LHCN-M2 (cell line): ENCODE data around the gene CAPN5. TPM values are rescaled to one million over a fixed set of nuclear protein-coding genes. Genes with fewer than 3 reads are reported as not detected.

ENCODE experiments used
- DNase-seq: peaks from one replicate; pipeline ENCODE4 v3.0.0-alpha.2; 2012; ENCODE audit warnings: low read depth
- total RNA-seq: library from RNA; depleted of rRNA; stranded (reverse); fragments of >200 nt; gene quantifications from 2 replicates; pipeline ENCODE4 v1.2.3, GENCODE V29; 2014

Gene CAPN5
- total RNA-seq, 1 experiment from 2014 or later, result 42.5 TPM

GRCh38 chr11:77130763-77131513 is 64.2 kb downstream of the CAPN5 start:
- DNase-seq, result no peak

- DNase-seq, result no peak
Measured at GRCh38 chr11:77131560-77131959, 64.8 kb downstream of the CAPN5 start.

GRCh38 chr11:77135069-77135468 is 68.3 kb downstream of the CAPN5 start:
- no peak for DNase-seq

DNA sequence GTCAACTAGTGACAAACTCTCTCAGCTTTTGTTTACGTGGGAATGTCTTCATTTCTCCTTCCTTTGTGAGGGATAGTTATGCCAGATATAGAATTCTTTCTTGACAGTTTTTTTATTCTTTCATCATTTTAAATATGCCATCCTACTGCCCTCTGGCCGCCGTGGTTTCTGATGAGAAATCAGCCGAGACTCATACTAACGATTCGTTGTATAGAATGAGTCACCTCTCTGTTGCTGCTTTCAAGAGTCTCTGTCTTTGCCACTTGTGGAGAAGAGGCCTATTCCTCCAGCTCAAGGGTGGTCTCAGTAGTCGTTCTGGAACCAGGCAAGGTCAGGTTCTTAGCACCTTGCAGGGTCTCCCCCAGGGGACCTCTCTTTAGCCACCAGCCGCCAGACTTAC is 69.3 kb downstream of the CAPN5 start:
- peak; percentile 63 for DNase-seq

DNA sequence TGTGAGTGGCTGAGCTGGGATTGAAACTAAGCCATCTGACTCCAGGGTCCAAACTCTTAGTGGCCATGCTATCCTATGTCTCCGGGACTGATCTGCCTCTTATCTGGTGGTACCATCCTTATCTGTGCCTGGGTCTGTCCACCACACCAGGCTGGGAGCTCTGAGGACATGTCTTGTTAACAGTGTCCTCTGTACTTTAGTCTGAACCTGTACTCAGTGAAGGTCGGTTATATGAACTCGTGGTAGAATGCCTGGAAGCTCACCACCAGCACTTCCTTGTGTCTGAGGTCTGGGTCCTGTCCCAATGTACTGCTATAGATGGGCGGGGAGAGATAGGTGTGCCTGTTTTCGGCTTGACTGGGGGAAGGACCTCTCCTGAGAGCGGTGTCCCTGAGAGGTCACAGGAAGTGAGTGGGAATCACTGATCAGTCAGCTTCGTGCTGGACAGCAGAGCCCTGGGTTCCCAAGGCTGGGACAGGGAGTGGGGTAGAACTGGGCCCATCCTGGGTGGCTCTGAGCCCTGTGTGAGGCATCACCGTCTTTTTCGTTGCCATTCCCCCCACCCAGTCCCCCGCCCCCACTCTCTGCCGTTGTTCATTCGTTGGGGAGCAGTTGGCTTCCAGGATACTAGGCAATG is 70.1 kb downstream of the CAPN5 start:
- DNase-seq, result no peak

GRCh38 chr11:77137421-77137820 is 70.7 kb downstream of the CAPN5 start:
- no peak for DNase-seq

- no peak for DNase-seq
Measured at GRCh38 chr11:77138106-77138649, 71.4 kb downstream of the CAPN5 start.

DNA sequence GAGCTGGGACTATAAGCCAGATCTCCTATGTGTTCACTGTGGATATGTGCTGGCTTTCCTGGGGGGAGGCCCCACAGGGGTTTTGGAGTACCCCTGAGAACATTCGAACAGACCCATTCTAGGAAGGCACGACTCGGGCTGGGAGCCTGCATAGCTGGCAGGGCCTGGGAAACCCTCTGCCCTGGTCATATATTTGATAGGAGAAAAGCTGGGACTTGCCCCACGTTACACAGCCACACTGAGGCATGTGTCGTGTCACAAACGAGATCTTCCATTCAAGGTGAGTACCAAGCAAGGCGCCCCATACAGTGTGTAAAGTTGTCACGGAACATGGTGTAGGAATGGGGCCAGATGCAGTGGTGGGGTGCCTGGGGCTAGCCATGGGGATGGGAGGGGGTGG is 72.4 kb downstream of the CAPN5 start:
- DNase-seq, result no peak

- DNase-seq, result peak; percentile 74
Measured at GRCh38 chr11:77140231-77140851, 73.6 kb downstream of the CAPN5 start.

DNA sequence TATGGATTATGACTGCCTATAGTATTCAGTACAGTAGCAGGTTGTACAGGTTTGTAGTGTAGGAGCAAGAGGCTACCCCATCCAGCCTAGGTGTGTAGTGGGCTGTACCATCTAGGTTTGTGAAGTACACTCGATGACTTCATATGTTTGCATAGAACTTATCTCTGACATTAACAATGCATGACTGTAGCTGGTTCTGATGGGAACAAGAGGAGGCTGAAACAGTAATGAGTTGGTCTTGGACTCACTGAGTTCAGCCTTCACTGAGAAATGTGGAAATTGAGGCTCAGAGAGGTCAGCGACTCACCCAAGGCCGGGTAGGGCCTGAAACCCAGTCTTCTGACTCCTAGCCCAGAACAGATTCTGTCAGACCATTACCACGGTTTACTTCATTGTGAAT is 74.3 kb downstream of the CAPN5 start:
- DNase-seq, result peak; percentile 60

DNA sequence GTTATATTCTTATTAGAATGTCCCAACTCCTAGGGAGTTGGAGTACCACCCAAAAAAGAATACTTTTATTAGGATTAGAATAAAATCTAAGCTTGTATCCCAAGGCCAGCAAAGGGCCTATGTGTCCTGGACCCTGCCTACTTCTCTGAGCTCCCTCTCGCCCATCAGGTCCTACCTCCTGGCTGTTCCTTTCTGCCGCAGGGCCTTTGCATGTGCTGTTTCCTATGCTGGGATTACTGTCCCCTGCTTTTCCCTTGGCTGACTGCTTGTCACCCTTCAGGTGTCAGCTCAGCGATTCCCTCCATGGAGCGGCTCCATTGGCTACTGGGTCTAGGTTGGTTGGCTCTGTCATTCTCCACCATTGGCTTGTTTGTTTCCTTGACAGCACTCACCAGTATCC is 74.7 kb downstream of the CAPN5 start:
- no peak for DNase-seq

- DNase-seq, result no peak
Measured at GRCh38 chr11:77142091-77142975, 75.6 kb downstream of the CAPN5 start.

- DNase-seq, result no peak
Measured at GRCh38 chr11:77143405-77144020, 76.7 kb downstream of the CAPN5 start.

- DNase-seq, result no peak
Measured at GRCh38 chr11:77144196-77144856, 77.6 kb downstream of the CAPN5 start.

- no peak for DNase-seq
Measured at GRCh38 chr11:77144857-77145428, 78.2 kb downstream of the CAPN5 start.

GRCh38 chr11:77146261-77147035 is 79.7 kb downstream of the CAPN5 start:
- DNase-seq, result no peak

GRCh38 chr11:77147036-77147315 is 80.2 kb downstream of the CAPN5 start:
- DNase-seq, result no peak

GRCh38 chr11:77147668-77148321 is 81.0 kb downstream of the CAPN5 start:
- DNase-seq, result no peak
